Omental fat pad (tissue), 4 donors: ENCODE measurements around the gene ADM5. TPM values are rescaled to one million over a fixed set of nuclear protein-coding genes. Genes with fewer than 3 reads are reported as not detected.
"Not testable (repeated sequence)": the region's sequence is repeated elsewhere in the genome, so short reads cannot be mapped to it uniquely, and the experiment has no call there.

Source experiments
- ATAC-seq: fragments of 150-250 bp; one replicate; pipeline ENCODE4 v1.9.1; 2016; ENCODE audit warnings: mild to moderate bottlenecking, moderate library complexity; ENCODE audit not compliant: low FRiP score
- DNase-seq: peaks from one replicate; pipeline ENCODE4 v3.0.0-alpha.2; 2019; ENCODE audit warnings: low spot score
- CTCF ChIP-seq, 3 donors: fragments of 450-650 bp; IDR thresholded peaks; one replicate each; pipeline ENCODE4 v1.5.1; 2016 to 2017; ENCODE audit warnings: antibody characterized with exemption in 3 of 3, mild to moderate bottlenecking in 3 of 3, moderate library complexity in 2 of 3
- total RNA-seq, 4 donors: library from RNA; depleted of rRNA; stranded (reverse); fragments of >200 nt; gene quantifications; one replicate each; pipeline ENCODE4 v1.1.0, GENCODE V29; 2016

The ADM5 gene
- total RNA-seq, 4 donors from 2014 or later, result 1.2 to 3.4 (median 2.3) TPM

GRCh38 chr19:49718511-49718910 lies 29.1 kb downstream of the ADM5 start:
- DNase-seq (no peak), ATAC-seq (no peak)
- no peak for TF ChIP-seq CTCF (IDR thresholded peaks at IDR 0.05)

GRCh38 chr19:49718991-49719390 lies 29.6 kb downstream of the ADM5 start:
- no peak for TF ChIP-seq CTCF (IDR thresholded peaks at IDR 0.05)
- no peak for DNase-seq
- no peak for ATAC-seq

- not testable (repeated sequence) for ATAC-seq, DNase-seq
Measured at GRCh38 chr19:49719420-49719819, 30.0 kb downstream of the ADM5 start.

- ATAC-seq, result peak; percentile 90
- TF ChIP-seq CTCF (IDR thresholded peaks at IDR 0.05), result no peak
- DNase-seq, result no peak
Measured at GRCh38 chr19:49727217-49728030, 38.0 kb downstream of the ADM5 start.

- ATAC-seq (no peak), DNase-seq (no peak)
- no peak for TF ChIP-seq CTCF (IDR thresholded peaks at IDR 0.05)
Measured at GRCh38 chr19:49730166-49730565, 40.8 kb downstream of the ADM5 start.

GRCh38 chr19:49738268-49738667 lies 48.9 kb downstream of the ADM5 start:
- ATAC-seq, result no peak
- no peak for TF ChIP-seq CTCF (IDR thresholded peaks at IDR 0.05)
- no peak for DNase-seq

- ATAC-seq (no peak), DNase-seq (no peak)
- TF ChIP-seq CTCF (IDR thresholded peaks at IDR 0.05), result no peak
Measured at GRCh38 chr19:49739098-49739497, 49.7 kb downstream of the ADM5 start.
